Naive thymus-derived CD4-positive, alpha-beta T cell (primary cell): Measurements from ENCODE around the gene MYO16. TPM values are rescaled to one million over a fixed set of nuclear protein-coding genes. Genes with fewer than 3 reads are reported as not detected.

ENCODE experiments used
- ATAC-seq: fragments of 150-1000 bp; cut with Tn5 transposase; 2 replicates; pipeline ENCODE4 v1.10.0; 2021; ENCODE audit warnings: mild to moderate bottlenecking, moderate library complexity
- CTCF ChIA-PET: fragments of 350-600 bp; sonication (Branson Sonifier 250); formaldehyde crosslinking; loops from one replicate; lab custom pipeline; 2021; ENCODE audit warnings: antibody characterized with exemption; lab: Charles Lee
- POLR2A ChIA-PET: fragments of 350-600 bp; sonication (Branson Sonifier 250); formaldehyde crosslinking; loops from one replicate; lab custom pipeline; 2021; ENCODE audit warnings: antibody characterized with exemption, inconsistent platforms; lab: Charles Lee
- DNase-seq, 9 donors: peaks; one replicate each; pipeline versions ENCODE4 v3.0.0 to v3.0.0-alpha.2; 2020 to 2022; ENCODE audit warnings: mixed read lengths in 1 of 9
- H3K27ac ChIP-seq: one replicate; pipeline ENCODE4 v1.7.0; 2013; ENCODE audit warnings: mild to moderate bottlenecking, low read depth, low read length, moderate library complexity
- H3K27me3 ChIP-seq, 2 donors: one replicate each; pipeline ENCODE4 v1.7.0; 2013; ENCODE audit warnings: low read length in 2 of 2, mild to moderate bottlenecking in 2 of 2, moderate library complexity in 2 of 2; ENCODE audit not compliant: control insufficient read depth in 2 of 2, insufficient read depth in 2 of 2
- H3K36me3 ChIP-seq, 3 experiments: 1 replicate in 2 of 3; 2 replicates in 1 of 3; pipeline ENCODE4 v1.7.0; 2013; ENCODE audit warnings: low read length in 3 of 3, mild to moderate bottlenecking in 3 of 3, moderate library complexity in 1 of 3; ENCODE audit not compliant: insufficient read depth in 3 of 3, control insufficient read depth in 2 of 3
- H3K4me1 ChIP-seq, 2 donors: one replicate each; pipeline ENCODE4 v1.7.0; 2013; ENCODE audit warnings: low read length in 2 of 2, mild to moderate bottlenecking in 2 of 2, moderate library complexity in 1 of 2; ENCODE audit not compliant: control insufficient read depth in 2 of 2, insufficient read depth in 2 of 2
- H3K4me3 ChIP-seq: 2 replicates; pipeline ENCODE4 v1.7.0; 2013; ENCODE audit warnings: mild to moderate bottlenecking, low read length
- H3K9me3 ChIP-seq, 3 experiments: 1 replicate in 2 of 3; 2 replicates in 1 of 3; pipeline ENCODE4 v1.7.0; 2013; ENCODE audit warnings: low read length in 3 of 3; ENCODE audit not compliant: control insufficient read depth in 2 of 3
- H3K27ac Mint-ChIP-seq, 9 donors: one replicate each; pipeline ENCODE4 v1.8.0; 2020 to 2022; ENCODE audit warnings: mixed read lengths in 9 of 9, mild to moderate bottlenecking in 8 of 9, moderate library complexity in 5 of 9, inconsistent platforms in 2 of 9
- H3K27me3 Mint-ChIP-seq, 5 donors: one replicate each; pipeline ENCODE4 v1.8.0; 2021 to 2022; ENCODE audit warnings: mixed read lengths in 5 of 5, mild to moderate bottlenecking in 1 of 5
- H3K36me3 Mint-ChIP-seq, 5 donors: one replicate each; pipeline ENCODE4 v1.8.0; 2020 to 2022; ENCODE audit warnings: mixed read lengths in 5 of 5, mild to moderate bottlenecking in 3 of 5, inconsistent platforms in 1 of 5
- H3K4me1 Mint-ChIP-seq, 7 donors: one replicate each; pipeline ENCODE4 v1.8.0; 2020 to 2022; ENCODE audit warnings: mixed read lengths in 7 of 7, mild to moderate bottlenecking in 3 of 7, inconsistent platforms in 1 of 7
- H3K4me3 Mint-ChIP-seq, 10 donors: one replicate each; pipeline ENCODE4 v1.8.0; 2020 to 2022; ENCODE audit warnings: mild to moderate bottlenecking in 10 of 10, mixed read lengths in 10 of 10, moderate library complexity in 6 of 10, inconsistent platforms in 2 of 10
- H3K9me3 Mint-ChIP-seq, 11 donors: one replicate each; pipeline ENCODE4 v1.8.0; 2020 to 2022; ENCODE audit warnings: mixed read lengths in 11 of 11, mild to moderate bottlenecking in 4 of 11, inconsistent platforms in 1 of 11, moderate library complexity in 1 of 11
- intact Hi-C, 2 donors: fragments of 100-400 bp; cut with micrococcal nuclease; formaldehyde crosslinking; loops; one replicate each; pipeline ENCODE4 v1.15.1; 2023
- polyA plus RNA-seq, 2 donors: library from polyadenylated mRNA; unstranded; fragments of 300-500 nt; fragmentation: Illumina TruSeq; gene quantifications; one replicate each; pipeline ENCODE4 v1.2.3, GENCODE V29; 2021
- total RNA-seq, 6 experiments: library from RNA in 5 of 6; stranded (reverse) in 5 of 6; gene quantifications; 1 replicate in 5 of 6; 2 replicates in 1 of 6; pipeline ENCODE4 v1.2.3 and lab custom pipeline; 2021 to 2026

Gene MYO16
- total and polyA plus RNA-seq, 7 experiments from 2014 or later = 0.10 to 1.4 (median 1.4) TPM; not detected in 4

DNA sequence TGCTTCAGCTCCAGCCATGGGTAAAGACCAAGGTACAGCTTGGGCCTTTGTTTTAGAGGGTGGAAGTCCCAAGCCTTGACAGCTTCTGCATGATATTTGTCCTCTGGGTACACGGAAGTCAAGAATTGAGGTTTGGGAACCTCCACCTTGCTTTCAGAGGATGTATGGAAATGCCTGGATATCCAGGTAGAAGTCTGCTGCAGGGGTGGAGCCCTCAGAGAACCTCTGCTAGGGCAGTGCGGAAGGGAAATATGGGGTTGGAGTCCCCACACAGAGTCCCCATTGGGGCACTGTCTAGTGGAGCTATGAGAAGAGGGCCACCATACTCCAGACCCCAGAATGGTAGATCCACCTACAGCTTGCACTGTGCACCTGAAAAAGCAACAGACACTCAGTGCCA is 23.0 kb upstream of the MYO16 start:
- no peaks in the 10 kb centered on the region for H3K4me1 Mint-ChIP-seq
- no peak for ATAC-seq
- no peaks in the 10 kb centered on the region for H3K4me1 ChIP-seq
- no peak overlapping the region for H3K4me3 ChIP-seq
- no peaks in the 10 kb centered on the region for H3K36me3 ChIP-seq
- peaks cover 10 to 50% (median 16%) of the 10 kb centered on the region in 11 donors for H3K9me3 Mint-ChIP-seq
- H3K36me3 Mint-ChIP-seq = peaks cover 0 to 14% (median 0%) of the 10 kb centered on the region in 5 donors
- H3K27me3 ChIP-seq = no peaks in the 10 kb centered on the region
- intact Hi-C loops = no loop called here
- H3K27ac ChIP-seq = no peak overlapping the region
- DNase-seq = no peak
- H3K4me3 Mint-ChIP-seq = no peak overlapping the region
- H3K27me3 Mint-ChIP-seq = peaks cover 0 to 9% (median 8%) of the 10 kb centered on the region in 5 donors
- POLR2A ChIA-PET = no interaction called here
- CTCF ChIA-PET = no interaction called here
- peaks cover 0 to 13% (median 0%) of the 10 kb centered on the region in 3 experiments for H3K9me3 ChIP-seq
- H3K27ac Mint-ChIP-seq = no peak overlapping the region

DNA sequence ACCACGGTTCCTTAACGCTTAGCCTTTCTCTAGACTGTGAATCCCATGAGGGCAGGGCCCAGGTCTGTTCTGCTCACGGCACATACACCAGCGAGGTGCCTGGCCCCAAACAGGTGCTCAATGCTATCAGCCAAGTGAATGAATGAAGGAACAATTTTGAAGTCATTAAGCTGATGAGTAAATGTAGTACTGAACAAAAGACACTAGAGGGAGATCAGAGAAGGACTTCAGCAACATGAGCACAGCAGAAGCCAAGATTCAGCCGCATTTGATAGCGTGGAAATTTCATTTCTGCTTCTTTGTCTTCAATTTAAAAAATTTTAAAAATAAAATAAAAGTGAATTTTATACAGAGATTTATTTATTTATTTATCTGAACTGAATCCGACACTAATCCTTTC is 20.1 kb upstream of the MYO16 start:
- H3K4me3 Mint-ChIP-seq = no peak overlapping the region
- peaks cover 0 to 9% (median 0%) of the 10 kb centered on the region in 5 donors for H3K36me3 Mint-ChIP-seq
- no peaks in the 10 kb centered on the region for H3K4me1 Mint-ChIP-seq
- ATAC-seq = no peak
- no peak overlapping the region for H3K27ac ChIP-seq
- peaks cover 0 to 35% (median 14%) of the 10 kb centered on the region in 11 donors for H3K9me3 Mint-ChIP-seq
- no peak for DNase-seq
- ChIA-PET POLR2A (no interaction called here), CTCF (no interaction called here)
- H3K9me3 ChIP-seq = peaks cover 0 to 13% (median 0%) of the 10 kb centered on the region in 3 experiments
- no peaks in the 10 kb centered on the region for H3K36me3 ChIP-seq
- no peaks in the 10 kb centered on the region for H3K4me1 ChIP-seq
- peaks cover 0 to 23% (median 5%) of the 10 kb centered on the region in 5 donors for H3K27me3 Mint-ChIP-seq
- no peaks in the 10 kb centered on the region for H3K27me3 ChIP-seq
- intact Hi-C loops = no loop called here
- no peak overlapping the region for H3K27ac Mint-ChIP-seq
- H3K4me3 ChIP-seq = no peak overlapping the region

DNA sequence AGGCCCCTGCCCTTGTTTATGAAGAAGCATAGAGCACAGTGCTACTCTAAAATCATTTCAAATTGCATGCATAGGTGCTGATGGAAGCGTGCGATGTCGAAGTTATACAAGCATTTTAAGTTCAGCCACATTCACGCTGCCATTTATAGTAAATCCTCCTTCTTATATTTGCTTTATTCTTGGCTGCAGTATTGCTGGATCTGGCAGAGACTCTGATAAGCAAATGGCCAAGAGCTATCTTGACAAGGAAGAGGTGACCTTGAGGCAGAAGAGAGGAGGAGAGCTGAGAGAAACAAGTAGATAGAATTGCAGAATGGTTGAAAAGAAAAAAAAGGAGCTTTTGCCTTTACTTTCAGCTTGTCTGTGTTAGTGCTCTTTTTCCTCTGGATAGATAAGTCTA is 18.9 kb upstream of the MYO16 start:
- Histone ChIP-seq H3K9me3 (peaks cover 0 to 13% (median 0%) of the 10 kb centered on the region in 3 experiments), H3K4me1 (no peaks in the 10 kb centered on the region), H3K27ac (no peak overlapping the region), H3K36me3 (no peaks in the 10 kb centered on the region), H3K27me3 (no peaks in the 10 kb centered on the region), H3K4me3 (no peak overlapping the region)
- no peaks in the 10 kb centered on the region for H3K4me1 Mint-ChIP-seq
- no peak overlapping the region for H3K4me3 Mint-ChIP-seq
- CTCF ChIA-PET = no interaction called here
- H3K36me3 Mint-ChIP-seq = peaks cover 0 to 9% (median 0%) of the 10 kb centered on the region in 5 donors
- POLR2A ChIA-PET = no interaction called here
- H3K9me3 Mint-ChIP-seq = peaks cover 0 to 31% (median 12%) of the 10 kb centered on the region in 11 donors
- DNase-seq (no peak), ATAC-seq (no peak)
- H3K27ac Mint-ChIP-seq = no peak overlapping the region
- intact Hi-C loops = no loop called here
- H3K27me3 Mint-ChIP-seq = peaks cover 0 to 23% (median 5%) of the 10 kb centered on the region in 5 donors

DNA sequence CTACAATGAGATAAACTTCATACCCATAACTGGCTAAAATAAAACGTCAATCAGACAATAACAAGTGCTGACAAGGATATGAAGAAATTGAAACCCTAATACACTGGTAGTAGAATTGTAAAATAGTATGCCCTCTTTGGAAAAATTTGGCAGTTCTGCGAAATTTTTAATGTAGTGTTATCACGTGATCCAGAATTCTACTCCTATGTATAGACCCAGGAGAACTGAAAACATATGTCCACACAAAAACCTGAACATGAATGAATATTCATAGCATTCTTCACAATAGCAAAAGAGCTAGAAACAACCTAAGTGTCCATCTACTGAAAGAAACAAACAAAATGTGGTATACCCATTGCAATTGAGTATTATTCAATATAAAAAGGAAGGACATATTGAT is 14.2 kb upstream of the MYO16 start:
- Mint-ChIP-seq H3K4me1 (no peaks in the 10 kb centered on the region), H3K27ac (no peak overlapping the region), H3K4me3 (no peak overlapping the region), H3K36me3 (no peaks in the 10 kb centered on the region), H3K9me3 (peaks cover 0 to 7% (median 0%) of the 10 kb centered on the region in 11 donors), H3K27me3 (peaks cover 0 to 18% (median 5%) of the 10 kb centered on the region in 5 donors)
- intact Hi-C loops = no loop called here
- POLR2A ChIA-PET = no interaction called here
- Histone ChIP-seq H3K27ac (no peak overlapping the region), H3K9me3 (no peaks in the 10 kb centered on the region), H3K4me3 (no peak overlapping the region), H3K27me3 (no peaks in the 10 kb centered on the region), H3K4me1 (no peaks in the 10 kb centered on the region), H3K36me3 (no peaks in the 10 kb centered on the region)
- DNase-seq (no peak), ATAC-seq (no peak)
- CTCF ChIA-PET = no interaction called here

DNA sequence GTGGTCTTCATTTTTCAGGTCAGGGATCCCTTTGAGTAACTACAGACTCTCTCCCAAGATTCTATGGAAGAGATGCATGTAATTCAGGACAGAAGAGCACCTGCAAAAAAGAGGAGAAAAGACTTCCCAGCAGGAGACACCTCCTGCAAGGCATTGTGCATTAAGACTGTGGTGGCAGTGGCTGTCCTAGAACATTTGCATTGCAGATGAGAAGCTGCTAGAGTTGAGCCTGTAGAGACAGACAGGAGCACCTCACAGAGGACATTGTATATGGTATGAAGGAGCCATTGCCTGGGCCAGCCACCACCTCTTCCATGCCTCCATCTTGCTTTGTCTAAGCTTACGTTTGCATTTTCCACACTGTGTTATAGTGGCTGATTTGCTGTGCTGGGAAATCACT is 11.2 kb upstream of the MYO16 start:
- no peak for DNase-seq
- Histone ChIP-seq H3K27ac (no peak overlapping the region), H3K36me3 (no peaks in the 10 kb centered on the region), H3K4me1 (no peaks in the 10 kb centered on the region), H3K4me3 (no peak overlapping the region), H3K27me3 (no peaks in the 10 kb centered on the region), H3K9me3 (no peaks in the 10 kb centered on the region)
- peaks cover 0 to 21% (median 4%) of the 10 kb centered on the region in 5 donors for H3K27me3 Mint-ChIP-seq
- H3K27ac Mint-ChIP-seq = no peak overlapping the region
- peaks cover 0 to 7% (median 0%) of the 10 kb centered on the region in 11 donors for H3K9me3 Mint-ChIP-seq
- POLR2A ChIA-PET = no interaction called here
- no peaks in the 10 kb centered on the region for H3K4me1 Mint-ChIP-seq
- ATAC-seq = no peak
- H3K4me3 Mint-ChIP-seq = no peak overlapping the region
- intact Hi-C loops = no loop called here
- no peaks in the 10 kb centered on the region for H3K36me3 Mint-ChIP-seq
- CTCF ChIA-PET = no interaction called here

DNA sequence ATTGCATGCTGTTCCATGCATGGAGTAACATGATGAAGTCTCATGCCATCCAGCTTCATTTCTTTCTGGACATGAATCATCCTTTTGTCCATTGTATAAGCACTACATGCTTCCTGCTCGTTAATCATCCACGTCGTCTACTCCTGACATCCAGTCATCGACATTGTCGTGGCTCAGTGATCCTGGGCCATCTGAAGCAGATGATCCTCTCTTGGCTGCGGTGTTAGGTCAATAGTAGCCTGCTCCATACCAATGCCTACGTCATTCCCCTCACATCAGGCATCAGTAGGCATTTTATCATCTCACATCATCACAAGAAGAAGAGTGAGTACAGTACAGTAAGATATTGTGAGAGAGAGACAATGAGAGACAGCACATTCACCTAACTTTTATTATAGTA is 7.9 kb upstream of the MYO16 start:
- POLR2A ChIA-PET = no interaction called here
- Mint-ChIP-seq H3K4me1 (no peaks in the 10 kb centered on the region), H3K4me3 (no peak overlapping the region), H3K27me3 (peaks cover 0 to 17% (median 4%) of the 10 kb centered on the region in 5 donors), H3K36me3 (peaks cover 0 to 4% (median 0%) of the 10 kb centered on the region in 5 donors), H3K27ac (no peak overlapping the region), H3K9me3 (peaks cover 0 to 13% (median 4%) of the 10 kb centered on the region in 11 donors)
- Histone ChIP-seq H3K4me3 (no peak overlapping the region), H3K4me1 (no peaks in the 10 kb centered on the region), H3K9me3 (peaks cover 0 to 6% (median 0%) of the 10 kb centered on the region in 3 experiments), H3K27ac (no peak overlapping the region), H3K36me3 (no peaks in the 10 kb centered on the region), H3K27me3 (no peaks in the 10 kb centered on the region)
- intact Hi-C loops = no loop called here
- DNase-seq (no peak), ATAC-seq (no peak)
- CTCF ChIA-PET = no interaction called here

DNA sequence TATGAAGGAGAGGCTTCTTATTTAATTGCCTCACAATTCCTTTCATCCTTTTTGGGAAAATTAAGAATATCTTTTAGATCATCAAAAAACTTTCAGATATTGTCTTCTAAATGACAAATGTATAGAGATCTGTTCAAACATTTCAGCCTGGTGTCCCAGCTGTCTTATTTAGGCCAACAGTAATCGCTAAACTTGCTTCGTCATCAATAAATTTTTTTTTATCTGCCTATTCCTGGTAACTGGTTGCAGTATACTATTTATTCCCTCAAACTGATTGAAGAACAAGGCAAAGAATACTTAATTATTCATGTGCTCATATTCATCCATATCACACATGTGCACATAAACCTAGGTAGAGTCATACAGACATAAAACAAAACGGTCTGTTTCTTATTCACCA is 5.3 kb upstream of the MYO16 start:
- Histone ChIP-seq H3K27ac (no peak overlapping the region), H3K27me3 (no peaks in the 10 kb centered on the region), H3K9me3 (peaks cover 0 to 6% (median 0%) of the 10 kb centered on the region in 3 experiments), H3K4me1 (no peaks in the 10 kb centered on the region), H3K4me3 (no peak overlapping the region), H3K36me3 (no peaks in the 10 kb centered on the region)
- no peak overlapping the region for H3K4me3 Mint-ChIP-seq
- H3K9me3 Mint-ChIP-seq = peaks cover 0 to 13% (median 3%) of the 10 kb centered on the region in 11 donors
- peaks cover 0 to 29% (median 8%) of the 10 kb centered on the region in 5 donors for H3K27me3 Mint-ChIP-seq
- DNase-seq (no peak), ATAC-seq (no peak)
- POLR2A ChIA-PET = no interaction called here
- intact Hi-C loops = no loop called here
- H3K4me1 Mint-ChIP-seq = no peaks in the 10 kb centered on the region
- peaks cover 0 to 4% (median 0%) of the 10 kb centered on the region in 5 donors for H3K36me3 Mint-ChIP-seq
- CTCF ChIA-PET = no interaction called here
- no peak overlapping the region for H3K27ac Mint-ChIP-seq
